GM10266 (cell line): ENCODE data around the gene GRM7.

Source experiments
- DNase-seq: peaks from one replicate; pipeline ENCODE4 v3.0.0; 2012; ENCODE audit errors: extremely low spot score
- CTCF ChIP-seq: IDR thresholded peaks from 2 replicates; pipeline ENCODE4 v1.5.1; 2012; ENCODE audit warnings: mild to moderate bottlenecking, low read depth; ENCODE audit not compliant: control insufficient read depth, insufficient read depth; ENCODE audit errors: missing control alignments

Gene GRM7

GRCh38 chr3:7737263-7737662, 876.3 kb downstream of the GRM7 start:
- TF ChIP-seq CTCF: no peak
- DNase-seq: no peak

- no peak for DNase-seq
- TF ChIP-seq CTCF: no peak
Observed at GRCh38 chr3:7739754-7740153, 878.8 kb downstream of the GRM7 start.

GRCh38 chr3:7740458-7740857, 879.5 kb downstream of the GRM7 start:
- DNase-seq: no peak
- TF ChIP-seq CTCF: no peak

- TF ChIP-seq CTCF: no peak
Observed at GRCh38 chr3:7744850-7745249, 883.9 kb downstream of the GRM7 start.

GRCh38 chr3:7745711-7746110, 884.8 kb downstream of the GRM7 start:
- TF ChIP-seq CTCF: no peak
- no peak for DNase-seq

More at GRCh38 chr3:7744850-7745249, 883.9 kb downstream of the GRM7 start:
- no peak for DNase-seq

GRCh38 chr3:7749931-7750695, 889.2 kb downstream of the GRM7 start:
- no peak for TF ChIP-seq CTCF
- no peak for DNase-seq

GRCh38 chr3:7752005-7752404, 891.1 kb downstream of the GRM7 start:
- TF ChIP-seq CTCF: no peak
- no peak for DNase-seq
